Measurements from ENCODE around the gene ANAPC10. TPM values are rescaled to one million over a fixed set of nuclear protein-coding genes. Genes with fewer than 3 reads are reported as not detected.

The ANAPC10 gene
- total and polyA plus RNA-seq, 4 donors, result 17.8 to 53.7 (median 21.6) TPM

DNA sequence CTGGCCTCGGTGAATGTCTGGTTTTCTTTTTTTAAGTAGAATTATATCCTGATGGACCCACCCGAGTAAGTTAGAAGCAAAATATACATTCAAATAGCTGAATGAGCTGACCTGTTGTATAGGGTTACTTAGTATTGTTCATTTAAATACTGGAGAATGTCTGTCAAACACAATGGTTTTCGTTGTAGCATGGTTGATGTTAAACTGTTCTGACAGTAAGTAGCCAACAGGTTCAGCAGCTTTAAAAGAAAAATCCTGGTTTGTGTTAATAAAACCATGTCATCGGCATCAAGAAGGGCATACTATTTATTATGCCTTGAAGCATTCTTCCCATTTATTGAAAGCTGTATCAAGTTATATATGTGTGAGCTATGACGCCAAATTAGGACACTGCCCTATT, 149.6 kb downstream of the ANAPC10 start:
- Histone ChIP-seq H3K36me3 (ENCODE audit: control insufficient read depth in 4 of 4, insufficient read depth in 4 of 4, low read length in 4 of 4) (no peaks in the 10 kb centered on the region), H3K27me3 (ENCODE audit: control insufficient read depth in 3 of 3, insufficient read depth in 3 of 3, low read length in 2 of 3) (no peaks in the 10 kb centered on the region), H3K27ac (ENCODE audit: low read depth in 1 of 2, low read length in 1 of 2) (no peak overlapping the region), H3K4me1 (ENCODE audit: control insufficient read depth in 5 of 5, insufficient read depth in 5 of 5, low read length in 5 of 5) (no peaks in the 10 kb centered on the region), H3K9me3 (ENCODE audit: control insufficient read depth in 4 of 4, insufficient read depth in 3 of 4, low read length in 3 of 4) (peaks cover 0 to 11% (median 5%) of the 10 kb centered on the region in 4 donors), H3K4me3 (no peak overlapping the region), H3K9ac (ENCODE audit: insufficient read depth in 1 of 2, low read length in 2 of 2) (no peak overlapping the region)
- DNase-seq (no peak), ATAC-seq (ENCODE audit: insufficient read depth, low FRiP score) (no peak)
- 88 to 95% methylated on average over 5 of the region's 5 CpGs for WGBS, 2 donors
- TF ChIP-seq, protein P1, sequence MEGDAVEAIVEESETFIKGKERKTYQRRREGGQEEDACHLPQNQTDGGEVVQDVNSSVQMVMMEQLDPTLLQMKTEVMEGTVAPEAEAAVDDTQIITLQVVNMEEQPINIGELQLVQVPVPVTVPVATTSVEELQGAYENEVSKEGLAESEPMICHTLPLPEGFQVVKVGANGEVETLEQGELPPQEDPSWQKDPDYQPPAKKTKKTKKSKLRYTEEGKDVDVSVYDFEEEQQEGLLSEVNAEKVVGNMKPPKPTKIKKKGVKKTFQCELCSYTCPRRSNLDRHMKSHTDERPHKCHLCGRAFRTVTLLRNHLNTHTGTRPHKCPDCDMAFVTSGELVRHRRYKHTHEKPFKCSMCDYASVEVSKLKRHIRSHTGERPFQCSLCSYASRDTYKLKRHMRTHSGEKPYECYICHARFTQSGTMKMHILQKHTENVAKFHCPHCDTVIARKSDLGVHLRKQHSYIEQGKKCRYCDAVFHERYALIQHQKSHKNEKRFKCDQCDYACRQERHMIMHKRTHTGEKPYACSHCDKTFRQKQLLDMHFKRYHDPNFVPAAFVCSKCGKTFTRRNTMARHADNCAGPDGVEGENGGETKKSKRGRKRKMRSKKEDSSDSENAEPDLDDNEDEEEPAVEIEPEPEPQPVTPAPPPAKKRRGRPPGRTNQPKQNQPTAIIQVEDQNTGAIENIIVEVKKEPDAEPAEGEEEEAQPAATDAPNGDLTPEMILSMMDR (IDR thresholded peaks at IDR 0.05; ENCODE audit: control extremely low read depth, extremely low read depth), result no peak

DNA sequence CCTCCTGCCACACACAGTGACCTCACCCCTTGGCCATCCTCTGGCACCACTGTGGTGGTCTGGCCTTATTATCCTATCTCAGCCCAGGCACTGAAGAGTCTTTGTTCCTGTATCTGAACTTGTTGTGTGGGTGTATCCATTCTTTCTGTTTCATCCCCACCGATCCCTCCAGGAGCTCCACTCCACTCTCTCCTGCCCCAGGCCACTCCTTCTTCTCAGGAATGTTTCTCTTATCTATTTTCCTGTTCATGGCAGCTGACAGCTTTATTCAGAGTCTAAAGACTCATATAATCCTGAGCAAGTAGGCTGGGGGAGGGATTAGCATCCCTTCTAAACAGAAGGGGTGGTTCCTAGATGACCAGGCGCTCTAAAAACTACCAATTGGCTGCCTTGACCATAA, 150.0 kb downstream of the ANAPC10 start:
- H3K4me3 ChIP-seq, result no peak overlapping the region
- WGBS, 2 donors, result 81 to 90% methylated on average over 2 of the region's 2 CpGs
- no peak for ATAC-seq (ENCODE audit: insufficient read depth, low FRiP score)

More for the DNA sequence above, 150.0 kb downstream of the ANAPC10 start:
- peaks cover 0 to 11% (median 5%) of the 10 kb centered on the region in 4 donors for H3K9me3 ChIP-seq (ENCODE audit: control insufficient read depth in 4 of 4, insufficient read depth in 3 of 4, low read length in 3 of 4)
- no peak overlapping the region for H3K9ac ChIP-seq (ENCODE audit: insufficient read depth in 1 of 2, low read length in 2 of 2)
- H3K36me3 ChIP-seq (ENCODE audit: control insufficient read depth in 4 of 4, insufficient read depth in 4 of 4, low read length in 4 of 4), result no peaks in the 10 kb centered on the region
- no peaks in the 10 kb centered on the region for H3K27me3 ChIP-seq (ENCODE audit: control insufficient read depth in 3 of 3, insufficient read depth in 3 of 3, low read length in 2 of 3)
- no peaks in the 10 kb centered on the region for H3K4me1 ChIP-seq (ENCODE audit: control insufficient read depth in 5 of 5, insufficient read depth in 5 of 5, low read length in 5 of 5)
- TF ChIP-seq, protein P1 (IDR thresholded peaks at IDR 0.05; ENCODE audit: control extremely low read depth, extremely low read depth), result no peak
- no peak for DNase-seq
- H3K27ac ChIP-seq (ENCODE audit: low read depth in 1 of 2, low read length in 1 of 2), result no peak overlapping the region

Other genes starting within 250 kb of the ANAPC10 start
- 10 to 100 TPM; 50.5 to 72.6 TPM for gene ABCE1, start 115 bp upstream of the ANAPC10 start, total RNA-seq
- 10 to 100 TPM; 19.0 to 39.0 TPM for gene ABCE1, start 115 bp upstream of the ANAPC10 start, polyA plus RNA-seq
- gene OTUD4, start 82.4 kb upstream of the ANAPC10 start, total RNA-seq, result 100 to 1,000 TPM in 1 of 2 donors, 10 to 100 TPM in 1; 32.7 to 101 TPM
- gene OTUD4, start 82.4 kb upstream of the ANAPC10 start, polyA plus RNA-seq, result 10 to 100 TPM; 11.0 to 15.3 TPM

Measured in lung (tissue), 12 donors.